SU-DHL-6 (cell line): ENCODE measurements around the gene TP63.

Source experiments
- H2AFZ ChIP-seq: fragments of 200-600 bp; sonication (generic); 2 replicates; pipeline ENCODE4 v1.6.1; 2014; ENCODE audit warnings: low read depth, mild to moderate bottlenecking, moderate library complexity, mixed read lengths, antibody characterized with exemption, low read length; ENCODE audit not compliant: severe bottlenecking
- H3F3A ChIP-seq: fragments of 200-600 bp; shearing (Covaris generic); 2 replicates; pipeline ENCODE4 v1.6.0; 2016; ENCODE audit warnings: antibody characterized with exemption, mild to moderate bottlenecking; ENCODE audit not compliant: insufficient read depth
- H3K27ac ChIP-seq: fragments of 200-600 bp; sonication (generic); 2 replicates; pipeline ENCODE4 v1.5.1; 2016; ENCODE audit warnings: low read depth, mild to moderate bottlenecking, low read length, moderate library complexity, mixed read lengths
- H3K27me3 ChIP-seq: fragments of 200-600 bp; sonication (generic), shearing (Covaris generic); 2 replicates; pipeline ENCODE4 v1.6.0; 2014; ENCODE audit warnings: mild to moderate bottlenecking, low read length
- H3K36me3 ChIP-seq: fragments of 200-600 bp; sonication (generic); 2 replicates; pipeline ENCODE4 v1.6.1; 2014; ENCODE audit warnings: mild to moderate bottlenecking, low read length, mixed read lengths
- H3K4me2 ChIP-seq: fragments of 300-600, 200-600 bp; shearing (Covaris generic), sonication (generic); 2 replicates; pipeline ENCODE4 v1.6.0; 2014; ENCODE audit warnings: low read length, low read depth, mild to moderate bottlenecking; ENCODE audit not compliant: poor library complexity, severe bottlenecking
- H3K4me3 ChIP-seq: fragments of 200-600 bp; sonication (generic); 2 replicates; pipeline ENCODE4 v1.5.1; 2014; ENCODE audit warnings: antibody characterized with exemption, low read length, mild to moderate bottlenecking, mixed read lengths; ENCODE audit not compliant: insufficient read depth, poor library complexity, severe bottlenecking
- H3K79me2 ChIP-seq: fragments of 200-600 bp; sonication (generic); 2 replicates; pipeline ENCODE4 v1.6.1; 2014; ENCODE audit warnings: mild to moderate bottlenecking, low read length, moderate library complexity; ENCODE audit not compliant: insufficient read depth
- H3K9ac ChIP-seq: fragments of 200-600 bp; sonication (generic); 2 replicates; pipeline ENCODE4 v1.7.0; 2014; ENCODE audit warnings: mild to moderate bottlenecking, low read length
- H3K9me2 ChIP-seq: fragments of 200-600 bp; sonication (generic); replicated peaks from 2 replicates; pipeline ENCODE4 v1.6.1; 2014; ENCODE audit warnings: low read length; ENCODE audit not compliant: insufficient read depth
- H3K9me3 ChIP-seq: fragments of 200-600 bp; sonication (generic); 2 replicates; pipeline ENCODE4 v1.6.1; 2014; ENCODE audit warnings: low read length, mixed read lengths; ENCODE audit not compliant: insufficient read depth
- H4K20me1 ChIP-seq: fragments of 200-600 bp; sonication (generic); 2 replicates; pipeline ENCODE4 v1.6.1; 2014; ENCODE audit warnings: low read depth, mild to moderate bottlenecking, antibody characterized with exemption, low read length, moderate library complexity, mixed read lengths
- CTCF ChIP-seq: fragments of 200-600 bp; sonication (generic); IDR thresholded peaks from one replicate; pipeline ENCODE4 v1.5.1; 2017; ENCODE audit warnings: antibody characterized with exemption, mild to moderate bottlenecking, low read length, moderate library complexity; ENCODE audit not compliant: insufficient read depth, poor library complexity, severe bottlenecking
- EZH2phosphoT487 ChIP-seq: fragments of 200-600 bp; sonication (generic), shearing (Covaris generic); conservative IDR thresholded peaks from 2 replicates; pipeline ENCODE4 v1.6.1; 2018; ENCODE audit warnings: mild to moderate bottlenecking, antibody characterized with exemption, low read length, moderate library complexity, mixed read lengths

TP63 gene

DNA sequence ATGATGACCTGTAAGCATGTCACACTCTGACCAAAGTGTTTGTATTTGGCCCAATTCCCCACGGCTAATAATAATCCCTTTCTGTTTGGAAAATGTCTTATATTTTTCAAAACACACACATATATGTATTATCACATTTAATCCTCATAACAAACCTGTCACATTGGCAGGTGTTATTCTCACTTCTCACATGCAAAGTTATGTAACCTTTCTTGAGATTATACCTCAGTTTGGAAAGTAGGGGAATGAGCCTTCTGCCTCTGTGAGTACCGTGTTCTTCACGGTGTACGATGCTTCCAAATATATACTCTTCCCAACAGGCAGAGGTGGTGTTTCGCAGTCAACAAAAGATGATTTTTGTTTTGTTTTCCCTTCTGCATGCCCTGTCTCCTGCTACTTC is 205.6 kb downstream of the TP63 start:
- no peaks in the 10 kb centered on the region for H3K9me3 ChIP-seq
- H3K27me3 ChIP-seq = no peaks in the 10 kb centered on the region
- TF ChIP-seq EZH2phosphoT487 (no peak), CTCF (no peak)
- no peaks in the 10 kb centered on the region for H3F3A ChIP-seq
- no peaks in the 10 kb centered on the region for H3K36me3 ChIP-seq
- H4K20me1 ChIP-seq = no peaks in the 10 kb centered on the region
- no peak overlapping the region for H3K27ac ChIP-seq
- H3K4me2 ChIP-seq = no peak overlapping the region
- H2AFZ ChIP-seq = no peak overlapping the region
- no peak overlapping the region for H3K4me3 ChIP-seq
- no peak overlapping the region for H3K9ac ChIP-seq
- no peaks in the 10 kb centered on the region for H3K9me2 ChIP-seq
- H3K79me2 ChIP-seq = no peaks in the 10 kb centered on the region

DNA sequence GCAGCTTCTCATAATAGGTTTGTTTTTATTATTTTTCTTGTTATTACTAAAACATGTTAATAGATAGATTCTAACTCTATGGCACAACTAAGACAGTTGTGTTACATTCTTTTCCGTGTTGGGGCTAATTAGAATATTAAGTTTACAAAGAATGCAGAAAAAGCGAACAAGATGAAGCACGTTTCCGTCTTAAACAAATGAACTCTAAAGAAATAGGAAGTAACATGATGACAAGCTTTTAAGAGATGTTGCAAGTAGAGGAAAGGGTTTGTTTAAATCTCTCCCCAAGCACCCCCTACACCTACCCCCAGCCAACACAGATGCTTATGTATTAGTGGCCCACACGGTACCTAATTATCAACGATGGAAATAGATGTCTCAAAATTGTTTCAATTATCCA is 207.1 kb downstream of the TP63 start:
- no peaks in the 10 kb centered on the region for H3K9me2 ChIP-seq
- H3K27ac ChIP-seq = no peak overlapping the region
- no peaks in the 10 kb centered on the region for H3K9me3 ChIP-seq
- H2AFZ ChIP-seq = no peak overlapping the region
- TF ChIP-seq CTCF (no peak), EZH2phosphoT487 (no peak)
- H3F3A ChIP-seq = no peaks in the 10 kb centered on the region
- H3K4me3 ChIP-seq = no peak overlapping the region
- H3K9ac ChIP-seq = no peak overlapping the region
- no peaks in the 10 kb centered on the region for H4K20me1 ChIP-seq
- H3K27me3 ChIP-seq = no peaks in the 10 kb centered on the region
- no peak overlapping the region for H3K4me2 ChIP-seq
- H3K79me2 ChIP-seq = no peaks in the 10 kb centered on the region
- H3K36me3 ChIP-seq = no peaks in the 10 kb centered on the region

- TF ChIP-seq EZH2phosphoT487 (no peak), CTCF (no peak)
- no peak overlapping the region for H2AFZ ChIP-seq
- H4K20me1 ChIP-seq = no peaks in the 10 kb centered on the region
- no peaks in the 10 kb centered on the region for H3F3A ChIP-seq
- H3K9me2 ChIP-seq = no peaks in the 10 kb centered on the region
- no peaks in the 10 kb centered on the region for H3K9me3 ChIP-seq
- no peak overlapping the region for H3K27ac ChIP-seq
- no peak overlapping the region for H3K4me3 ChIP-seq
- no peaks in the 10 kb centered on the region for H3K79me2 ChIP-seq
- H3K9ac ChIP-seq = no peak overlapping the region
- no peaks in the 10 kb centered on the region for H3K27me3 ChIP-seq
- no peak overlapping the region for H3K4me2 ChIP-seq
- H3K36me3 ChIP-seq = no peaks in the 10 kb centered on the region
Observed at GRCh38 chr3:189839576-189839975, 208.4 kb downstream of the TP63 start.
